Endothelial cell of umbilical vein (primary cell): ENCODE results near the gene CLIC1. TPM values are rescaled to one million over a fixed set of nuclear protein-coding genes. Genes with fewer than 3 reads are reported as not detected.

ENCODE experiments used
- BruUV-seq: library from RNA; stranded (reverse); fragments of 400-500 nt; replicated peaks from 2 replicates; lab custom pipeline; 2021; lab: Mats Ljungman, UMichigan
- CTCF ChIA-PET: fragments of 300-600, 350-600 bp; sonication (Branson Sonifier 250); formaldehyde crosslinking; loops from one replicate; lab custom pipeline; 2021; ENCODE audit warnings: antibody characterized with exemption, inconsistent platforms; lab: Charles Lee
- POLR2A ChIA-PET: fragments of 300-600, 350-600 bp; sonication (Branson Sonifier 250); formaldehyde crosslinking; loops from one replicate; lab custom pipeline; 2021; ENCODE audit warnings: antibody characterized with exemption, inconsistent platforms; lab: Charles Lee
- DNase-seq: peaks from one replicate; pipeline ENCODE4 v3.0.0-alpha.2; 2011; ENCODE audit warnings: low read depth, low spot score
- FAIRE-seq: peaks from 2 replicates; lab custom pipeline; 2011; peaks lifted over from hg19 to GRCh38; lab: Jason Lieb, UNC
- H2AFZ ChIP-seq: 2 replicates; pipeline ENCODE4 v1.6.0; 2012; ENCODE audit warnings: low read depth, low read length, control low read depth, inconsistent platforms
- H3K27ac ChIP-seq: 2 replicates; pipeline ENCODE4 v1.5.1; 2011; ENCODE audit warnings: low read depth, mild to moderate bottlenecking, control low read depth, low read length, moderate library complexity; ENCODE audit not compliant: insufficient read depth
- H3K27me3 ChIP-seq, 2 experiments: 2 replicates each; pipeline versions ENCODE4 v1.6.0 to v1.6.1; 2011; ENCODE audit warnings: low read length in 2 of 2, mixed read lengths in 1 of 2; ENCODE audit not compliant: control insufficient read depth in 2 of 2, insufficient read depth in 2 of 2
- H3K36me3 ChIP-seq, 2 experiments: 2 replicates in 1 of 2; 3 replicates in 1 of 2; pipeline ENCODE4 v1.5.1; 2011; ENCODE audit warnings: low read length in 2 of 2, mild to moderate bottlenecking in 1 of 2, moderate library complexity in 1 of 2; ENCODE audit not compliant: control insufficient read depth in 2 of 2, insufficient read depth in 2 of 2; ENCODE audit errors: extremely low read depth in 1 of 2
- H3K4me1 ChIP-seq: 3 replicates; pipeline ENCODE4 v1.5.1; 2011; ENCODE audit warnings: mild to moderate bottlenecking, low read length; ENCODE audit not compliant: control insufficient read depth, insufficient read depth; ENCODE audit errors: extremely low read depth
- H3K4me2 ChIP-seq: 2 replicates; pipeline ENCODE4 v1.6.1; 2011; ENCODE audit warnings: low read length, control low read depth, mixed read lengths; ENCODE audit not compliant: insufficient read depth
- H3K4me3 ChIP-seq, 3 experiments: fragments of 200-600 bp in 1 of 3; sonication (generic), shearing (Covaris generic) in 1 of 3; replicated peaks in 1 of 3; 2 replicates each; pipeline ENCODE4 v1.5.1; 2011 to 2016; ENCODE audit warnings: control low read depth in 3 of 3, low read length in 3 of 3, mild to moderate bottlenecking in 2 of 3, inconsistent platforms in 1 of 3, low read depth in 1 of 3, moderate library complexity in 1 of 3; ENCODE audit not compliant: insufficient read depth in 1 of 3
- H3K79me2 ChIP-seq: 2 replicates; pipeline ENCODE4 v1.6.0; 2012; ENCODE audit warnings: low read length, inconsistent platforms; ENCODE audit not compliant: control insufficient read depth, insufficient read depth
- H3K9ac ChIP-seq: replicated peaks from 2 replicates; pipeline ENCODE3; 2011; ENCODE audit warnings: low read length, control low read depth; ENCODE audit not compliant: insufficient read depth; ENCODE audit errors: extremely low read depth
- H3K9me1 ChIP-seq: replicated peaks from 3 replicates; pipeline ENCODE4 v1.6.0; 2011; ENCODE audit warnings: mild to moderate bottlenecking, low read length; ENCODE audit not compliant: control insufficient read depth, insufficient read depth; ENCODE audit errors: extremely low read depth
- H3K9me3 ChIP-seq: replicated peaks from 2 replicates; pipeline ENCODE4 v1.5.1; 2012; ENCODE audit warnings: low read length, inconsistent platforms; ENCODE audit not compliant: control insufficient read depth, insufficient read depth
- H4K20me1 ChIP-seq: replicated peaks from 2 replicates; pipeline ENCODE3; 2011; ENCODE audit warnings: mild to moderate bottlenecking, low read length; ENCODE audit not compliant: control insufficient read depth, insufficient read depth; ENCODE audit errors: extremely low read depth
- EZH2 ChIP-seq: IDR thresholded peaks from 2 replicates; pipeline ENCODE4 v1.6.1; 2012; ENCODE audit warnings: borderline replicate concordance, low read depth, mild to moderate bottlenecking, moderate library complexity, low read length, inconsistent platforms; ENCODE audit not compliant: severe bottlenecking
- FOS ChIP-seq: IDR thresholded peaks from 2 replicates; pipeline ENCODE4 v1.6.1; 2011; ENCODE audit warnings: mild to moderate bottlenecking, low read length, moderate library complexity, borderline replicate concordance; ENCODE audit not compliant: insufficient read depth
- GATA2 ChIP-seq: IDR thresholded peaks from 2 replicates; pipeline ENCODE4 v1.7.0; 2011; ENCODE audit warnings: low read depth, mild to moderate bottlenecking, moderate library complexity, mixed read lengths, low read length; ENCODE audit not compliant: insufficient read length, insufficient read depth
- JUN ChIP-seq: IDR thresholded peaks from 2 replicates; pipeline ENCODE4 v1.6.1; 2011; ENCODE audit warnings: borderline replicate concordance, low read depth; ENCODE audit not compliant: insufficient read length, insufficient read depth
- MYC ChIP-seq: IDR thresholded peaks from one replicate; pipeline ENCODE4 v1.6.1; 2011; ENCODE audit warnings: mild to moderate bottlenecking, low read depth, low read length
- POLR2A ChIP-seq: IDR thresholded peaks from 2 replicates; pipeline ENCODE4 v1.6.1; 2012; ENCODE audit warnings: low read depth, mild to moderate bottlenecking, control low read depth, low read length
- POLR2AphosphoS5 ChIP-seq: IDR thresholded peaks from 2 replicates; pipeline ENCODE4 v1.6.1; 2012; ENCODE audit warnings: low read depth, mild to moderate bottlenecking, control low read depth, low read length, moderate library complexity; ENCODE audit not compliant: insufficient read depth
- dilution Hi-C: fragments of 300-500 bp; cut with MboI; formaldehyde crosslinking; loops from one replicate; pipeline ENCODE4 v1.15.0; 2019; ENCODE audit warnings: low sequenced_read_pairs; ENCODE audit not compliant: extremely low pct_ligation_motif_present
- intact Hi-C: fragments of 100-400 bp; cut with micrococcal nuclease; formaldehyde crosslinking; loops from one replicate; pipeline ENCODE4 v1.10.0; 2022
- polyA plus RNA-seq, 4 experiments: library from polyadenylated mRNA; depleted of rRNA in 3 of 4; stranded (reverse) in 3 of 4; unstranded in 1 of 4; fragments of >200 nt; gene quantifications; 2 replicates each; pipeline versions ENCODE4 v1.2.1 to v1.2.3, GENCODE V29; 2011 to 2012; ENCODE audit warnings: missing spikeins in 1 of 4
- total RNA-seq: library from RNA; stranded (reverse); gene quantifications from 2 replicates; pipeline ENCODE4 v1.2.3, GENCODE V29; 2021
- TF ChIP-seq, protein P1 (sequence below): IDR thresholded peaks from 2 replicates; pipeline ENCODE4 v1.6.1; 2011; ENCODE audit not compliant: insufficient read depth, insufficient read length
- TF ChIP-seq, protein P2 (sequence below), 2 donors: IDR thresholded peaks; 1 replicate in 1 of 2; 2 replicates in 1 of 2; pipeline ENCODE4 v1.5.1; 2011; ENCODE audit warnings: low read length in 2 of 2, mild to moderate bottlenecking in 2 of 2, moderate library complexity in 2 of 2, control low read depth in 1 of 2, inconsistent platforms in 1 of 2, low read depth in 1 of 2; ENCODE audit not compliant: insufficient read depth in 1 of 2; ENCODE audit errors: extremely low read depth in 1 of 2

CLIC1 gene
- total and polyA plus RNA-seq, 2 donors (not counting 3 experiments of a cell fraction or from before 2014, with no cell fraction given), result 543 to 578 TPM

DNA sequence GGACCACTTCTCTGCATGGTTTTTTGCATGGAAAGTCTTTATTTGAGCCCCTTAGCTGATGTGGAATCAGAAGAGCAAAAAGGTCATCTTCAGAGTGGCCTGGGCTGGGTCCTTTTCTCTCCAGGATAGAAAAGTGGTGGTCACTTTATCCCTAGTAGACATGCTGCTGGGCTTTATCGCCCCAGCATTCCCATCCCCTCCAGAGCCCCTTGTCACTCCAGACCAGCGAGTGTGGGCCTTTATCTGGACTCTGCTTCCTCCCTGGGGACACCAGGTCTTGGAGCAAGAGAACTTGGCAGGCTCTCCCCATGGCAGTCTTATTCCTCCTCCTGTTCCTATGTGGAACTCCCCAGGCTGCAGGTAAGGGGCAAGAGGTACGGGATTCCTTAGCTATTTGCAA is 29.7 kb downstream of the CLIC1 start, which contains the start of gene LY6G6F:
Gene LY6G6F, plus strand, starts transcription at position 268 of the 400 bp plus-strand sequence. Its CDS starts 41 bp downstream, at position 309.
- Histone ChIP-seq H2AFZ (no peak within 1 kb of the TSS), H3K36me3 (no peaks in the 10 kb centered on the region), H4K20me1 (no peaks in the 10 kb centered on the region), H3K9me3 (no peaks in the 10 kb centered on the region), H3K79me2 (peaks cover 11% of the 10 kb centered on the region), H3K27me3 (no peaks in the 10 kb centered on the region), H3K9ac (no peak within 1 kb of the TSS), H3K27ac (no peak within 1 kb of the TSS), H3K9me1 (no peaks in the 10 kb centered on the region), H3K4me3 (no peak within 1 kb of the TSS), H3K4me1 (peaks cover 15% of the 10 kb centered on the region), H3K4me2 (no peak within 1 kb of the TSS)
- DNase-seq (no peak), FAIRE-seq (no peak)
- dilution Hi-C loops (no loop called here), intact Hi-C loops (no loop called here)
- TF ChIP-seq GATA2, result no peak
- no peak for TF ChIP-seq POLR2AphosphoS5
- no peak for TF ChIP-seq POLR2A
- no peak for TF ChIP-seq EZH2
- TF ChIP-seq JUN, result no peak
- no peak for TF ChIP-seq MYC
- TF ChIP-seq FOS, result no peak
- TF ChIP-seq, protein P1, sequence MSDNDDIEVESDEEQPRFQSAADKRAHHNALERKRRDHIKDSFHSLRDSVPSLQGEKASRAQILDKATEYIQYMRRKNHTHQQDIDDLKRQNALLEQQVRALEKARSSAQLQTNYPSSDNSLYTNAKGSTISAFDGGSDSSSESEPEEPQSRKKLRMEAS, result no peak
- TF ChIP-seq, protein P2, sequence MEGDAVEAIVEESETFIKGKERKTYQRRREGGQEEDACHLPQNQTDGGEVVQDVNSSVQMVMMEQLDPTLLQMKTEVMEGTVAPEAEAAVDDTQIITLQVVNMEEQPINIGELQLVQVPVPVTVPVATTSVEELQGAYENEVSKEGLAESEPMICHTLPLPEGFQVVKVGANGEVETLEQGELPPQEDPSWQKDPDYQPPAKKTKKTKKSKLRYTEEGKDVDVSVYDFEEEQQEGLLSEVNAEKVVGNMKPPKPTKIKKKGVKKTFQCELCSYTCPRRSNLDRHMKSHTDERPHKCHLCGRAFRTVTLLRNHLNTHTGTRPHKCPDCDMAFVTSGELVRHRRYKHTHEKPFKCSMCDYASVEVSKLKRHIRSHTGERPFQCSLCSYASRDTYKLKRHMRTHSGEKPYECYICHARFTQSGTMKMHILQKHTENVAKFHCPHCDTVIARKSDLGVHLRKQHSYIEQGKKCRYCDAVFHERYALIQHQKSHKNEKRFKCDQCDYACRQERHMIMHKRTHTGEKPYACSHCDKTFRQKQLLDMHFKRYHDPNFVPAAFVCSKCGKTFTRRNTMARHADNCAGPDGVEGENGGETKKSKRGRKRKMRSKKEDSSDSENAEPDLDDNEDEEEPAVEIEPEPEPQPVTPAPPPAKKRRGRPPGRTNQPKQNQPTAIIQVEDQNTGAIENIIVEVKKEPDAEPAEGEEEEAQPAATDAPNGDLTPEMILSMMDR (IDR thresholded peaks at IDR 0.05; ENCODE audit: extremely low read depth in 1 of 2, insufficient read depth in 1 of 2, low read depth in 1 of 2, low read length in 2 of 2), result no peak
- ChIA-PET CTCF (no interaction called here), POLR2A (interaction anchor here (0.6 kb wide), 1 partner anchor 24 kb away, joined by 9 read pairs; no protein-coding TSS in a partner anchor)
- BruUV-seq, result no TSS peak
